ENCODE data around the gene RACGAP1.

The RACGAP1 gene

GRCh38 chr12:49953151-49953550, 72.1 kb downstream of the RACGAP1 start:
- no peak for DNase-seq

GRCh38 chr12:49952391-49953055, 72.8 kb downstream of the RACGAP1 start:
- no peak for DNase-seq

- no peak for DNase-seq
These were observed 73.7 kb downstream of the RACGAP1 start for GRCh38 chr12:49951411-49952240.

- DNase-seq, result no peak
These were observed 74.7 kb downstream of the RACGAP1 start, which contains the start of gene AQP2 for GRCh38 chr12:49950273-49951251. AQP2 (plus strand) TSS chr12:49950737; CDS start chr12:49950831, 94 bp downstream.

- no peak for DNase-seq
These were observed 75.4 kb downstream of the RACGAP1 start for GRCh38 chr12:49949866-49950265.

- DNase-seq, result no peak
These were observed 76.1 kb downstream of the RACGAP1 start for GRCh38 chr12:49948866-49949845.

- no peak for DNase-seq
These were observed 77.6 kb downstream of the RACGAP1 start for GRCh38 chr12:49947593-49948226.

GRCh38 chr12:49946497-49946896, 78.8 kb downstream of the RACGAP1 start:
- DNase-seq, result no peak

- no peak for DNase-seq
These were observed 79.2 kb downstream of the RACGAP1 start for GRCh38 chr12:49946086-49946485.

GRCh38 chr12:49945394-49946080, 79.8 kb downstream of the RACGAP1 start:
- peak; percentile 23 for DNase-seq

GRCh38 chr12:49944718-49945117, 80.6 kb downstream of the RACGAP1 start:
- DNase-seq, result no peak

- no peak for DNase-seq
These were observed 81.2 kb downstream of the RACGAP1 start for GRCh38 chr12:49944046-49944445.

- DNase-seq, result no peak
These were observed 81.7 kb downstream of the RACGAP1 start for GRCh38 chr12:49943625-49943960.

GRCh38 chr12:49942921-49943624, 82.2 kb downstream of the RACGAP1 start:
- DNase-seq, result no peak

- DNase-seq, result no peak
These were observed 82.8 kb downstream of the RACGAP1 start for GRCh38 chr12:49942512-49942893.

GRCh38 chr12:49941556-49942511, 83.5 kb downstream of the RACGAP1 start:
- no peak for DNase-seq

- DNase-seq, result no peak
These were observed 85.6 kb downstream of the RACGAP1 start for GRCh38 chr12:49939707-49940106.

GRCh38 chr12:49939307-49939706, 86.0 kb downstream of the RACGAP1 start:
- no peak for DNase-seq
